Aorta (tissue), 5 donors: ENCODE results near the gene ZRANB2. TPM values are rescaled to one million over a fixed set of nuclear protein-coding genes. Genes with fewer than 3 reads are reported as not detected.

Experiments used
- ATAC-seq: fragments of 200-7000 bp; cut with Tn5 transposase; one replicate; pipeline ENCODE4 v1.9.1; 2022; ENCODE audit warnings: moderate library complexity; ENCODE audit not compliant: low FRiP score
- DNase-seq, 2 donors: peaks; one replicate each; pipeline ENCODE4 v3.0.0-alpha.2; 2020
- H3K27ac ChIP-seq, 2 donors: one replicate each; pipeline ENCODE4 v1.5.1; 2013; ENCODE audit warnings: low read length in 2 of 2, mild to moderate bottlenecking in 2 of 2, moderate library complexity in 2 of 2, control low read depth in 1 of 2, inconsistent platforms in 1 of 2, low read depth in 1 of 2
- H3K27me3 ChIP-seq, 2 donors: one replicate each; pipeline ENCODE4 v1.6.1; 2013; ENCODE audit warnings: control low read depth in 1 of 2, low read length in 1 of 2, mild to moderate bottlenecking in 1 of 2, moderate library complexity in 1 of 2; ENCODE audit not compliant: insufficient read depth in 2 of 2, control insufficient read depth in 1 of 2
- H3K36me3 ChIP-seq, 2 donors: one replicate each; pipeline ENCODE4 v1.6.1; 2013; ENCODE audit warnings: control low read depth in 1 of 2, low read length in 1 of 2, mild to moderate bottlenecking in 1 of 2; ENCODE audit not compliant: insufficient read depth in 2 of 2, control insufficient read depth in 1 of 2
- H3K4me1 ChIP-seq, 2 donors: one replicate each; pipeline ENCODE4 v1.6.1; 2013; ENCODE audit warnings: low read length in 2 of 2, control low read depth in 1 of 2, mild to moderate bottlenecking in 1 of 2, moderate library complexity in 1 of 2; ENCODE audit not compliant: insufficient read depth in 2 of 2, control insufficient read depth in 1 of 2
- H3K4me3 ChIP-seq, 2 donors: one replicate each; pipeline ENCODE4 v1.5.1; 2013; ENCODE audit warnings: low read length in 2 of 2, control low read depth in 1 of 2, mild to moderate bottlenecking in 1 of 2
- H3K9me3 ChIP-seq: one replicate; pipeline ENCODE4 v1.6.1; 2013; ENCODE audit warnings: mild to moderate bottlenecking, low read length; ENCODE audit not compliant: control insufficient read depth
- WGBS, 2 donors: extraction: QIAGEN DNeasy Blood & Tissue Kit; methylation state at CpG; one replicate each; pipeline ENCODE4 v1.1.7; 2013; 5-methylcytosine and 5-hydroxymethylcytosine counted together
- intact Hi-C, 2 donors: fragments of 100-400 bp; cut with DNase I; formaldehyde crosslinking; loops; one replicate each; pipeline versions ENCODE4 v1.14.2 to v1.15.0; 2022
- polyA plus RNA-seq, 2 donors: library from polyadenylated mRNA; stranded (reverse); fragments of 200-250 nt; gene quantifications; one replicate each; pipeline ENCODE4 v1.2.3, GENCODE V29; 2013
- total RNA-seq, 2 donors: library from RNA; stranded (reverse); fragmentation: NEBNext Ultra II Directional; extraction: Animal tissue kit (Norgen Biotek cat#: 25700); gene quantifications; one replicate each; pipeline ENCODE4 v1.2.1, GENCODE V29; 2021
- donor health status: healthy with polysubstance abuse.
- donor health status: Bipolar disorder and iron deficiency.
- donor health status: DM: no; HTN: no; CAD: no.
- donor health status: DM: no; HTN: no; CAD: no.
- donor health status: DM: yes; HTN: yes; CAD: no.

The ZRANB2 gene
- total and polyA plus RNA-seq, 4 donors: 26.3 to 118 (median 100) TPM

DNA sequence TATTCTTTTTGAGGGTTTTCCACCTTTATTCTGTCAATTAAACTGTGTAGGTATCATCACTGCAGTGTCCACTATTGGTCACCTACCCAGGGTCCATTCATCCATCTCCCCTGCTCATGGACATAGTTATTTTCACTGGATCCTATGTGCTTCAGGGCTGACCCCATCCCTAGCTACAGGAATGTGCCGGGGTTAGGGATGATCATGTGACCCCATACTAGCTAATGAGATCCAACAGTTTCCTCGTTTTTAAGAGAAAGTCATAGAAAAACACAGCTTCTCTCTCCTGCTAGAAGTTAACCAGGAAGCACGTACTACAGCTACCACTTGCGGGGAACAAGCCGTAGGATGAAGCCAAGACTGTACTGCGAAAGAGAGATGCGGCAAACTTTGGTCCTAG is 52.8 kb downstream of the ZRANB2 start:
- H3K4me3 ChIP-seq: peak overlapping the region; percentile 25 to 65

DNA sequence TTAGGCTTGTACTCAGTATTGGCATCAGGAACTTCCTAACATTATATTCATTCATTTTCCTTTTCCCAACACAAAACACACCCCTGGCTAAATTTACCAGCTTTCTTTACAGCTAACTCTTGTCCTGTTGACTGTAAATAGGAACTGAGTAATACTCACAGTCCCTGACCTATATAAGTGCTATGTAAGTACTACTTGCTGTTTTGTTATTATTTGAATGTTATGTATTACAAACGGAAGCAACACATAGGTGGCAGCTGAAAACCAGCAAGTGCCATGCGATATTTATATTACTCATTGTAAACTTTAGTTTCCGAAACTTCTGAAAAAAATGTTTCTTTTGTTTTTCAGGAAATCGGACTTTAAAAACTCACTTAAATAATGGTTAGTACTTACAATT is 54.7 kb downstream of the ZRANB2 start:
- Histone ChIP-seq H3K4me3 (no peak overlapping the region), H3K4me1 (peaks cover 2 to 8% of the 10 kb centered on the region in 2 donors), H3K36me3 (no peaks in the 10 kb centered on the region), H3K9me3 (no peaks in the 10 kb centered on the region), H3K27me3 (no peaks in the 10 kb centered on the region), H3K27ac (peak overlapping the region in 1 of 2 donors; percentile 57)
- ATAC-seq (no peak), DNase-seq (no peak)
- WGBS, 2 donors: 71 to 79% methylated on average over 4 of the region's 4 CpGs
- intact Hi-C loops: no loop called here

More for the DNA sequence above, 52.8 kb downstream of the ZRANB2 start:
- ATAC-seq (no peak), DNase-seq (no peak)
- intact Hi-C loops: no loop called here
- Histone ChIP-seq H3K27ac (peak overlapping the region; percentile 4 to 18), H3K4me1 (peaks cover 3 to 4% of the 10 kb centered on the region in 2 donors), H3K36me3 (no peaks in the 10 kb centered on the region), H3K27me3 (no peaks in the 10 kb centered on the region), H3K9me3 (no peaks in the 10 kb centered on the region)
- WGBS, 2 donors: 3 to 13% methylated on average over 7 of the region's 7 CpGs

DNA sequence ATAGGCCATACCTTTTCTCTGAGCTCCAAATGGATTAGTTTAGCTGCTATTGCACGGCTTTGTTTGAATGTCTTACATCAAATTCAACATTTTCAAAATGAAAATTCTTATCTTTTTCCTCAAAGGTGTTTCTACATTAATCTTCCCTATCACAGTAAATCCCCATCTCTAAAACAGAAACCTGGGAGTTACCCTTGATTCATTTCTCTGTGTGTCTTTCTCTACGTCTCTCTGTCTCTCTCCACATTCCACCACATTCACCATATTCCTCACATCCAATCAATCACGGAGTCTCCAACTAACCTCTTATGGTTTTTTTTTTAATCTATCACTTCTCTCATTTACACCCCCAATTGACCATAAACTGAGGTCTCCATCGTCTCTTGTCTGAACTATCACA is 57.3 kb downstream of the ZRANB2 start:
- intact Hi-C loops: no loop called here
- no peak overlapping the region for H3K27ac ChIP-seq
- H3K4me3 ChIP-seq: no peak overlapping the region
- no peaks in the 10 kb centered on the region for H3K9me3 ChIP-seq
- no peak for ATAC-seq
- peaks cover 2 to 4% of the 10 kb centered on the region in 2 donors for H3K4me1 ChIP-seq
- no peaks in the 10 kb centered on the region for H3K27me3 ChIP-seq
- no peak for DNase-seq
- WGBS, 2 donors: 70 to 89% methylated on average over 4 of the region's 4 CpGs
- no peaks in the 10 kb centered on the region for H3K36me3 ChIP-seq

- H3K4me3 ChIP-seq: no peak overlapping the region
- no peak for ATAC-seq
- no peaks in the 10 kb centered on the region for H3K27me3 ChIP-seq
- no peaks in the 10 kb centered on the region for H3K9me3 ChIP-seq
- peaks cover 4% of the 10 kb centered on the region in 2 donors for H3K4me1 ChIP-seq
- intact Hi-C loops: no loop called here
- no peak for DNase-seq
- no peaks in the 10 kb centered on the region for H3K36me3 ChIP-seq
- WGBS, 2 donors: 66 to 71% methylated on average over 7 of the region's 7 CpGs
- H3K27ac ChIP-seq: no peak overlapping the region
Measured at GRCh38 chr1:71019233-71019969, 61.4 kb downstream of the ZRANB2 start.

GRCh38 chr1:71018791-71019190 is 62.0 kb downstream of the ZRANB2 start:
- no peak for ATAC-seq

GRCh38 chr1:71015745-71016144 is 65.1 kb downstream of the ZRANB2 start:
- intact Hi-C loops: no loop called here
- no peaks in the 10 kb centered on the region for H3K9me3 ChIP-seq
- peaks cover 2 to 4% of the 10 kb centered on the region in 2 donors for H3K4me1 ChIP-seq
- 13 to 22% methylated on average over 5 of the region's 5 CpGs for WGBS, 2 donors
- no peaks in the 10 kb centered on the region for H3K27me3 ChIP-seq
- no peaks in the 10 kb centered on the region for H3K36me3 ChIP-seq
- no peak for DNase-seq
- no peak for ATAC-seq
- H3K4me3 ChIP-seq: peak overlapping the region in 1 of 2 donors; percentile 18
- H3K27ac ChIP-seq: peak overlapping the region in 1 of 2 donors; percentile 28

More at GRCh38 chr1:71018791-71019190, 62.0 kb downstream of the ZRANB2 start:
- Histone ChIP-seq H3K9me3 (no peaks in the 10 kb centered on the region), H3K27ac (no peak overlapping the region), H3K4me1 (peaks cover 4% of the 10 kb centered on the region in 2 donors), H3K27me3 (no peaks in the 10 kb centered on the region), H3K4me3 (no peak overlapping the region), H3K36me3 (no peaks in the 10 kb centered on the region)
- DNase-seq: no peak
- intact Hi-C loops: no loop called here

GRCh38 chr1:71014178-71014579 is 66.7 kb downstream of the ZRANB2 start:
- Histone ChIP-seq H3K27ac (peak overlapping the region in 1 of 2 donors; percentile 51), H3K9me3 (no peaks in the 10 kb centered on the region), H3K36me3 (no peaks in the 10 kb centered on the region), H3K4me1 (peaks cover 2 to 4% of the 10 kb centered on the region in 2 donors), H3K27me3 (no peaks in the 10 kb centered on the region), H3K4me3 (no peak overlapping the region)
- ATAC-seq (no peak), DNase-seq (no peak)
- intact Hi-C loops: no loop called here
- 94 to 97% methylated on average over 1 of the region's 1 CpG for WGBS, 2 donors
